SK-N-SH treated with all-trans-retinoic acid at 6 μM for 48 hours (cell line): ENCODE results near the gene ZNF618.

Source experiments
- ATAC-seq: fragments of 200-7000 bp; cut with Tn5 transposase; 3 replicates; pipeline ENCODE4 v1.9.1; 2020; ENCODE audit warnings: mild to moderate bottlenecking, moderate library complexity
- ARNTL ChIP-seq: fragments of 450-650 bp; formaldehyde crosslinking; IDR thresholded peaks from 2 replicates; pipeline ENCODE4 v1.5.0; 2020; ENCODE audit warnings: low read depth, mild to moderate bottlenecking, moderate library complexity, borderline replicate concordance
- BACH2 ChIP-seq: fragments of 250-450 bp; sonication (Bioruptor Pico); IDR thresholded peaks from 2 replicates; pipeline ENCODE4 v1.9.0; 2021; ENCODE audit warnings: mild to moderate bottlenecking, borderline replicate concordance
- CSDC2 ChIP-seq: fragments of 250-450 bp; sonication (Bioruptor Pico); IDR thresholded peaks from 2 replicates; pipeline ENCODE4 v1.5.0; 2020; ENCODE audit warnings: mild to moderate bottlenecking, moderate library complexity
- ESRRG ChIP-seq: fragments of 250-450 bp; sonication (Bioruptor Pico); IDR thresholded peaks from 2 replicates; pipeline ENCODE4 v1.6.1; 2021; ENCODE audit warnings: mild to moderate bottlenecking
- GLIS3 ChIP-seq: fragments of 250-450 bp; sonication (Bioruptor Pico); IDR thresholded peaks from 2 replicates; pipeline ENCODE4 v1.5.0; 2020; ENCODE audit warnings: mild to moderate bottlenecking, moderate library complexity
- ISL1 ChIP-seq: fragments of 250-450 bp; sonication (Bioruptor Pico); IDR thresholded peaks from 2 replicates; pipeline ENCODE4 v2.1.2; 2022; ENCODE audit warnings: mild to moderate bottlenecking, moderate library complexity
- PPARA ChIP-seq: fragments of 250-450 bp; sonication (Bioruptor Pico); IDR thresholded peaks from 2 replicates; pipeline ENCODE4 v1.5.0; 2020; ENCODE audit warnings: mild to moderate bottlenecking, borderline replicate concordance
- RARB ChIP-seq: fragments of 250-450 bp; sonication (Bioruptor Pico); IDR thresholded peaks from 2 replicates; pipeline ENCODE4 v1.8.0; 2021; ENCODE audit warnings: mild to moderate bottlenecking, moderate library complexity
- SNAI2 ChIP-seq: fragments of 250-450 bp; sonication (Bioruptor Pico); IDR thresholded peaks from 2 replicates; pipeline ENCODE4 v1.5.0; 2020; ENCODE audit warnings: mild to moderate bottlenecking, moderate library complexity
- TCF4 ChIP-seq: fragments of 250-450 bp; sonication (Bioruptor Pico); IDR thresholded peaks from 2 replicates; pipeline ENCODE4 v1.8.0; 2021; ENCODE audit warnings: mild to moderate bottlenecking, moderate library complexity, borderline replicate concordance
- TOX ChIP-seq: fragments of 250-450 bp; sonication (Bioruptor Pico); IDR thresholded peaks from 2 replicates; pipeline ENCODE4 v1.8.0; 2021; ENCODE audit warnings: mild to moderate bottlenecking, moderate library complexity, borderline replicate concordance
- ZC3H10 ChIP-seq: fragments of 250-450 bp; sonication (Bioruptor Pico); IDR thresholded peaks from 2 replicates; pipeline ENCODE4 v1.5.1; 2021; ENCODE audit warnings: mild to moderate bottlenecking, moderate library complexity
- ZFP3 ChIP-seq: fragments of 250-450 bp; sonication (Bioruptor Pico); IDR thresholded peaks from 2 replicates; pipeline ENCODE4 v1.5.0; 2020; ENCODE audit warnings: mild to moderate bottlenecking, moderate library complexity
- ZFP30 ChIP-seq: fragments of 450-650 bp; formaldehyde crosslinking; IDR thresholded peaks from 2 replicates; pipeline ENCODE4 v1.5.0; 2022; ENCODE audit warnings: mild to moderate bottlenecking, moderate library complexity
- ZNF565 ChIP-seq: fragments of 450-650 bp; formaldehyde crosslinking; conservative IDR thresholded peaks from 2 replicates; pipeline ENCODE4 v1.5.0; 2020; ENCODE audit warnings: low read depth, mild to moderate bottlenecking, moderate library complexity
- ZNF8 ChIP-seq: fragments of 450-650 bp; formaldehyde crosslinking; IDR thresholded peaks from 2 replicates; pipeline ENCODE4 v1.5.0; 2020; ENCODE audit warnings: mild to moderate bottlenecking, moderate library complexity
- TF ChIP-seq, protein P1 (sequence below): fragments of 250-450 bp; sonication (Bioruptor Pico); IDR thresholded peaks from 2 replicates; pipeline ENCODE4 v1.8.0; 2020; ENCODE audit warnings: mild to moderate bottlenecking, moderate library complexity, borderline replicate concordance
- TF ChIP-seq, protein P2 (sequence below): fragments of 250-450 bp; sonication (Bioruptor Pico); IDR thresholded peaks from 2 replicates; pipeline ENCODE4 v1.5.0; 2020; ENCODE audit warnings: mild to moderate bottlenecking, moderate library complexity
- TF ChIP-seq, protein P3 (sequence below): fragments of 250-450 bp; sonication (Bioruptor Pico); IDR thresholded peaks from 2 replicates; pipeline ENCODE4 v1.8.0; 2021; ENCODE audit warnings: low read depth, mild to moderate bottlenecking, moderate library complexity, borderline replicate concordance
- TF ChIP-seq, protein P4 (sequence below): fragments of 250-450 bp; sonication (Bioruptor Pico); IDR thresholded peaks from 2 replicates; pipeline ENCODE4 v1.5.1; 2021; ENCODE audit warnings: mild to moderate bottlenecking, moderate library complexity

Gene ZNF618

DNA sequence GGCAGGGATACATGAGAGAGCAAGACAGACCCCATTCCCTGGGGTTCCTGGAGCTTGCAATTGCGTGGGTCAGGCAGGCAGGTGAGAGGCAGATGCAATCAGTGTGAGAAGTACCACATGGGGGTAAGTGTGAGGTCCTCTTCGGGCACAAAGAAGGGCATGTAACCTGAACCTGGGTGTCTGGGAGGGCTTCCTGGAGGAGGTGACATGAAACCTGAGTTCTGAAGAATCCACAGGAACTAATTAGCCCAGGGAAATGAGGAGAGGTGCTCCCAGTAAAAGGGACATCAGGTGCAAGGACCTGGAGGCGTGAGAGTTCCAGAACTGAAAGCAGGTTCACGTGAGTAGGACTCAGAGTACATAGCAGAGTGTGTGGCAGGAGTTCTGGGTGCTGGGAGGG is 199.5 kb downstream of the ZNF618 start:
- ATAC-seq: no peak

DNA sequence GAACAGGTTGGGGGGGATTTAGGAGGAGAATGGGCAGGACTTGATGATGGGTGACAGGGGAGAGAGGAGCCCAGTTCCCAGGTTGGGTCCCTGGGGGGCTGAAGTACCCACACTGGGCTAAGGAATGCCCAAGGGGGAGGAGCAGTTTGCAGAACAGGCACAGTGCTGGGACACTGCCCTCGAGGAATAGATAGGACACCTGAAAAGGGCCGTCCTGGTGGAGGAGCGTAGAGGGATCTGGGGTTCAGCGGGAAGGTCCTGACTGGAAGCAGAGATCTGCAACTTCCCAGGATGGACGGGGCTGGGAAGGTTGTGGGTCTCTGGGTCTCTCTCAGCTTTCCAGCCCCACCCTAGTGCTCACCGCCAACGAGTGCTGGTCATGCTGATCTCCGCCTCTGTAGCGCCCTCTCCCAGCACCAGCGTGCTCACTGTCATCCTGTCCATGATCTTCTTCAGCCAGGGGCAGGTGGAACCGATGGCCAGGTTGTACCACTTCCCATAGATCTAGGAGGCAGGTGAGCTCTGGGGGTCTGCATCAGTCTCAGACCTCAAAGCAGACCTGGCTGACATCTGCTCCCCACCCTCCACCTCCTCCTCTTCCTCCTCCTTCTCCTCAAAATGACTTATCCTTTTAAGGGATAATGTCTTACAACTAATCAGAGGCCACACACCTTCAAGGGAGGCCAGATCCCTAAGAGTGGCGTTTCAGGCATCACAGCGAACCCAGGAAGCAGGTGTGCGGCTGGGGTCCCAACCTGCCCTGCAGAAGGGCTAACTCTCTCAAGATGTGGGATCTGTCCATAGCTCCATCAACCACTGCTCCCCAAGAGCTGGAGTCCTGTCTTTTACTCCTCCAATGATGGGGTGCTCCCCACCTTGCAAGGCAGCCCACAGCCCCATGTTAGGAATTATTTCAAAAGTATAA is 200.4 kb downstream of the ZNF618 start:
- TF ChIP-seq, protein P1, sequence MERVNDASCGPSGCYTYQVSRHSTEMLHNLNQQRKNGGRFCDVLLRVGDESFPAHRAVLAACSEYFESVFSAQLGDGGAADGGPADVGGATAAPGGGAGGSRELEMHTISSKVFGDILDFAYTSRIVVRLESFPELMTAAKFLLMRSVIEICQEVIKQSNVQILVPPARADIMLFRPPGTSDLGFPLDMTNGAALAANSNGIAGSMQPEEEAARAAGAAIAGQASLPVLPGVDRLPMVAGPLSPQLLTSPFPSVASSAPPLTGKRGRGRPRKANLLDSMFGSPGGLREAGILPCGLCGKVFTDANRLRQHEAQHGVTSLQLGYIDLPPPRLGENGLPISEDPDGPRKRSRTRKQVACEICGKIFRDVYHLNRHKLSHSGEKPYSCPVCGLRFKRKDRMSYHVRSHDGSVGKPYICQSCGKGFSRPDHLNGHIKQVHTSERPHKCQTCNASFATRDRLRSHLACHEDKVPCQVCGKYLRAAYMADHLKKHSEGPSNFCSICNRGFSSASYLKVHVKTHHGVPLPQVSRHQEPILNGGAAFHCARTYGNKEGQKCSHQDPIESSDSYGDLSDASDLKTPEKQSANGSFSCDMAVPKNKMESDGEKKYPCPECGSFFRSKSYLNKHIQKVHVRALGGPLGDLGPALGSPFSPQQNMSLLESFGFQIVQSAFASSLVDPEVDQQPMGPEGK (CRISPR knock-in tag): no peak
- TF ChIP-seq ZNF8 (CRISPR knock-in tag): no peak
- TF ChIP-seq, protein P2, sequence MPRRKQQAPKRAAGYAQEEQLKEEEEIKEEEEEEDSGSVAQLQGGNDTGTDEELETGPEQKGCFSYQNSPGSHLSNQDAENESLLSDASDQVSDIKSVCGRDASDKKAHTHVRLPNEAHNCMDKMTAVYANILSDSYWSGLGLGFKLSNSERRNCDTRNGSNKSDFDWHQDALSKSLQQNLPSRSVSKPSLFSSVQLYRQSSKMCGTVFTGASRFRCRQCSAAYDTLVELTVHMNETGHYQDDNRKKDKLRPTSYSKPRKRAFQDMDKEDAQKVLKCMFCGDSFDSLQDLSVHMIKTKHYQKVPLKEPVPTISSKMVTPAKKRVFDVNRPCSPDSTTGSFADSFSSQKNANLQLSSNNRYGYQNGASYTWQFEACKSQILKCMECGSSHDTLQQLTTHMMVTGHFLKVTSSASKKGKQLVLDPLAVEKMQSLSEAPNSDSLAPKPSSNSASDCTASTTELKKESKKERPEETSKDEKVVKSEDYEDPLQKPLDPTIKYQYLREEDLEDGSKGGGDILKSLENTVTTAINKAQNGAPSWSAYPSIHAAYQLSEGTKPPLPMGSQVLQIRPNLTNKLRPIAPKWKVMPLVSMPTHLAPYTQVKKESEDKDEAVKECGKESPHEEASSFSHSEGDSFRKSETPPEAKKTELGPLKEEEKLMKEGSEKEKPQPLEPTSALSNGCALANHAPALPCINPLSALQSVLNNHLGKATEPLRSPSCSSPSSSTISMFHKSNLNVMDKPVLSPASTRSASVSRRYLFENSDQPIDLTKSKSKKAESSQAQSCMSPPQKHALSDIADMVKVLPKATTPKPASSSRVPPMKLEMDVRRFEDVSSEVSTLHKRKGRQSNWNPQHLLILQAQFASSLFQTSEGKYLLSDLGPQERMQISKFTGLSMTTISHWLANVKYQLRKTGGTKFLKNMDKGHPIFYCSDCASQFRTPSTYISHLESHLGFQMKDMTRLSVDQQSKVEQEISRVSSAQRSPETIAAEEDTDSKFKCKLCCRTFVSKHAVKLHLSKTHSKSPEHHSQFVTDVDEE (CRISPR knock-in tag): no peak
- no peak for TF ChIP-seq TOX
- no peak for TF ChIP-seq GLIS3 (CRISPR knock-in tag)
- no peak for TF ChIP-seq ZFP30 (CRISPR knock-in tag)
- TF ChIP-seq ZC3H10 (CRISPR knock-in tag): no peak
- no peak for ATAC-seq

More for the DNA sequence above, 199.5 kb downstream of the ZNF618 start:
- TF ChIP-seq SNAI2 (CRISPR knock-in tag): no peak
- no peak for TF ChIP-seq TCF4
- TF ChIP-seq, protein P2 (CRISPR knock-in tag): no peak
- TF ChIP-seq CSDC2: no peak
- no peak for TF ChIP-seq ZNF565 (CRISPR knock-in tag)
- TF ChIP-seq RARB: no peak
- TF ChIP-seq, protein P1 (CRISPR knock-in tag): no peak
- no peak for TF ChIP-seq ARNTL (CRISPR knock-in tag)
- TF ChIP-seq TOX: no peak
- TF ChIP-seq, protein P3, sequence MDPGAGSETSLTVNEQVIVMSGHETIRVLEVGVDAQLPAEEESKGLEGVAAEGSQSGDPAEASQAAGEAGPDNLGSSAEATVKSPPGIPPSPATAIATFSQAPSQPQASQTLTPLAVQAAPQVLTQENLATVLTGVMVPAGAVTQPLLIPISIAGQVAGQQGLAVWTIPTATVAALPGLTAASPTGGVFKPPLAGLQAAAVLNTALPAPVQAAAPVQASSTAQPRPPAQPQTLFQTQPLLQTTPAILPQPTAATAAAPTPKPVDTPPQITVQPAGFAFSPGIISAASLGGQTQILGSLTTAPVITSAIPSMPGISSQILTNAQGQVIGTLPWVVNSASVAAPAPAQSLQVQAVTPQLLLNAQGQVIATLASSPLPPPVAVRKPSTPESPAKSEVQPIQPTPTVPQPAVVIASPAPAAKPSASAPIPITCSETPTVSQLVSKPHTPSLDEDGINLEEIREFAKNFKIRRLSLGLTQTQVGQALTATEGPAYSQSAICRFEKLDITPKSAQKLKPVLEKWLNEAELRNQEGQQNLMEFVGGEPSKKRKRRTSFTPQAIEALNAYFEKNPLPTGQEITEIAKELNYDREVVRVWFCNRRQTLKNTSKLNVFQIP: no peak
- no peak for TF ChIP-seq ISL1 (CRISPR knock-in tag)
- TF ChIP-seq ZFP3 (CRISPR knock-in tag): no peak
- TF ChIP-seq BACH2 (CRISPR knock-in tag): no peak
- TF ChIP-seq, protein P4, sequence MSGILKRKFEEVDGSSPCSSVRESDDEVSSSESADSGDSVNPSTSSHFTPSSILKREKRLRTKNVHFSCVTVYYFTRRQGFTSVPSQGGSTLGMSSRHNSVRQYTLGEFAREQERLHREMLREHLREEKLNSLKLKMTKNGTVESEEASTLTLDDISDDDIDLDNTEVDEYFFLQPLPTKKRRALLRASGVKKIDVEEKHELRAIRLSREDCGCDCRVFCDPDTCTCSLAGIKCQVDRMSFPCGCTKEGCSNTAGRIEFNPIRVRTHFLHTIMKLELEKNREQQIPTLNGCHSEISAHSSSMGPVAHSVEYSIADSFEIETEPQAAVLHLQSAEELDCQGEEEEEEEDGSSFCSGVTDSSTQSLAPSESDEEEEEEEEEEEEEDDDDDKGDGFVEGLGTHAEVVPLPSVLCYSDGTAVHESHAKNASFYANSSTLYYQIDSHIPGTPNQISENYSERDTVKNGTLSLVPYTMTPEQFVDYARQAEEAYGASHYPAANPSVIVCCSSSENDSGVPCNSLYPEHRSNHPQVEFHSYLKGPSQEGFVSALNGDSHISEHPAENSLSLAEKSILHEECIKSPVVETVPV (CRISPR knock-in tag): no peak
- no peak for TF ChIP-seq PPARA (CRISPR knock-in tag)
- no peak for TF ChIP-seq ESRRG
